Stimulated activated CD4-positive, alpha-beta T cell treated with anti-CD3 and anti-CD28 coated beads, TNF-alpha, amount 100 ng/mL, for 48 hours (primary cell): ENCODE data around the gene MED12L.

Experiments
- DNase-seq, 3 donors: peaks; one replicate each; pipeline ENCODE4 v3.0.0-alpha.2; 2020; ENCODE audit warnings: low read depth in 3 of 3

Gene MED12L

DNA sequence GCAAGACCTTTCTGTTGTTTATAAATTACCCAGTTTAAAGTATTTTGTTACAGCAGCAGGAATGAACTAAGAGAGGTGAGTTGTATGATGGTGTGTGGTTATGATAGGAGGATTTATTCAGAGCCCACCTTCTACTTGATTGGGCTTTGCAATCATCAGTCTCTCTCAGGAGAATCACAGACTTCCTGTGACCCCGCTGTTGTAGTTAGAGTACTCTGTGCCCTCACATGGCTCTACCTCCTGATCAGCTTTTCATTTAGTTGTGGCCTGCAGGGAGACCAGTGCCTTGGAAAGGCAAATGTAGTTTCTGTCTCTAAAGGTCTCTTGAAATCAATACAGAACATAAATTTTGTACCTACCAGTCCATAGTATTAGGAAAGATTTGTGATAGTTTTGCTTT lies 200.5 kb downstream of the MED12L start:
- DNase-seq: no peak

DNA sequence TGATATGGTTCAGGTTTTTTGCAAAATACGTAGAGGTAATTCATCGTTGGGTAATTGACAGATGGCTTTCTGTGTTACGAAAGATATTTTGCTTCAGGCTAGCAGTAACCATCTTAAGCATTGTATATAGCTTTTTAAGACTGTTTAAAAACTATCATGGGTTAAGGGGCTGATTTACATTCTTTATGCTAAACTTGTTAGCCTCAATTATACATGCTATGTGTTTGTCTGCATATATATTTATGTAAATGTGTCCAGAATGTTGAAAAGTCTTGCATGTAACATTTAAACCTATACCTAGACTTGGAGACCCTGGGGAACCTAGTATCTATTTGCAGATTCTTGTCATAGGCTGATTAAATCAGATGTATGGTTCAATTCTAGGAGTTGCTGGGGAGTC lies 204.0 kb downstream of the MED12L start:
- DNase-seq: no peak

GRCh38 chr3:151290673-151291072 lies 205.2 kb downstream of the MED12L start:
- DNase-seq: no peak

GRCh38 chr3:151293127-151293526 lies 207.7 kb downstream of the MED12L start:
- no peak for DNase-seq

GRCh38 chr3:151296226-151296625 lies 210.8 kb downstream of the MED12L start:
- no peak for DNase-seq

- DNase-seq: no peak
These were observed 212.0 kb downstream of the MED12L start for GRCh38 chr3:151297429-151297828.

DNA sequence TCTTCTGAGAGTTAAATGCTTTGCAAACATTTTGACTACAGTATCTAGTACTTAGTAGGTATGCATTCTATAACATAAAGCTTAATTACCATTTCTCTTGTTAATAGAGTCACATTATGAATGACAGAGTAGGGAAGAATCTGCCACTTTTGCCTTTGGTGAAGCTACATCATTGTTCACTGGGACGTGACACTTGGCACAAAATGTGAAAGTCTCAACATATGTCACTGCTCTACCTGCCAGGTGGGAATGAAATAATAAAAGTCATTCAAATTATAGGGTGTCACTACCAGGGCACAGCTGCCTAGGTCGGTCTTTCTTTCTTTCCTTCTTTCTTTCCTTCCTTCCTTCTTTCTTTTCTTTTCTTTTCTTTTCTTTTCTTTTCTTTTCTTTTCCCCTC lies 213.5 kb downstream of the MED12L start:
- DNase-seq: no peak

DNA sequence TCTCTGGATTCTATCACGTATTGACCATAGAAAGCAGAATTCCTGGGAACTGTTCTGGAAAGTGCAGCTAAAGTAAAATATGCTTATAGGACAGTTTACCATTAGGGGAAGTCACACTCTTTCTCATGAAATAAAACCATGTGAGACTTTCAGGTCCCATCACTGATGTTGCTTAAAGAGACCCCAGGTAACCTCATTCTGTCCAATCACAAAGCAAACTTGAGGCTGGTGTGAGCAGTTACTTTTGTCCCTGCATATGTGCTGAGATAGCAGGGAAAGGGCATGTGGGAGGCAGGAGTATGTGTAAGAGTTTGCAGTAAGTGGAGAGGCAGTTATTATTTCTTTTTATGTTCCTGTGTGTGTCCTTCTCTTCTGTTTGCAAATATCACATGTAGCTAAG lies 215.1 kb downstream of the MED12L start:
- DNase-seq: no peak

DNA sequence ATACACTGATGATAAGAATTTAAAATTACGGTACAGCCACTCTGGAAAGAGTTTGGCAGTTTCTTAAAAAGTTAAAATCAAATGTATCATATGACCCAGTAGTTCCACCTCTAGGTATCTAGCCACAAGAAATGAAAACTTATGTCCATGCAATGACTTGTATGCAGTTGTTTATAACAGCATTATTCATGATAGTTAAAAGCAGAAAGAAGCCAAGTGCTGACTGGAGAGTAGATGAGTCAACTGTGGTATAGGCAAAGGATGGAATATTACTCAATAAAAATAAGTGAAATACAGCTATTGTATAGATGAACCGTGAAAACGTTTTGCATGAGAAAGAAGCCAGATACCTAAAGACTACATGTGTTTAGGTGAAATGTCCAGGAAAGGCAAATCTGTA lies 216.3 kb downstream of the MED12L start:
- no peak for DNase-seq

DNA sequence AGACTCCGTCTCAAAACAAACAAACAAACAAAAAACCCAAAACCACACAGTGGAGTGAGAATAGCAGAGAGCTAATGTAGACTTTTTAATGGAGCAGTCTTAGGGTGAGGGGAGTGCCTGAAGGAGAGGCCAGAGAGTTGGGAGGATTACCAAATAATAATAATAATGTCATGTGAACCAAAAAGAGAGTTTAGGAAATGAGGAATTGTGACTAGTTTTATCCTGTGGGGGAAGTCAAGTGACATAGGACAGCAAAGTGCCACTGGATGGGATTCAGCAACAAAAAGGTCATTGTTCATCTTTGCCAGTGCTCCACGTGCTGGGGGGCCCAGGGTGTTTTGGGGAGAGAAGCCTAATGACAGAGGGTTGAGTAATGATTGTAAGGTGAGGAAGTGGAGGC lies 218.3 kb downstream of the MED12L start:
- peak in 1 of 3 donors; percentile 10 for DNase-seq

DNA sequence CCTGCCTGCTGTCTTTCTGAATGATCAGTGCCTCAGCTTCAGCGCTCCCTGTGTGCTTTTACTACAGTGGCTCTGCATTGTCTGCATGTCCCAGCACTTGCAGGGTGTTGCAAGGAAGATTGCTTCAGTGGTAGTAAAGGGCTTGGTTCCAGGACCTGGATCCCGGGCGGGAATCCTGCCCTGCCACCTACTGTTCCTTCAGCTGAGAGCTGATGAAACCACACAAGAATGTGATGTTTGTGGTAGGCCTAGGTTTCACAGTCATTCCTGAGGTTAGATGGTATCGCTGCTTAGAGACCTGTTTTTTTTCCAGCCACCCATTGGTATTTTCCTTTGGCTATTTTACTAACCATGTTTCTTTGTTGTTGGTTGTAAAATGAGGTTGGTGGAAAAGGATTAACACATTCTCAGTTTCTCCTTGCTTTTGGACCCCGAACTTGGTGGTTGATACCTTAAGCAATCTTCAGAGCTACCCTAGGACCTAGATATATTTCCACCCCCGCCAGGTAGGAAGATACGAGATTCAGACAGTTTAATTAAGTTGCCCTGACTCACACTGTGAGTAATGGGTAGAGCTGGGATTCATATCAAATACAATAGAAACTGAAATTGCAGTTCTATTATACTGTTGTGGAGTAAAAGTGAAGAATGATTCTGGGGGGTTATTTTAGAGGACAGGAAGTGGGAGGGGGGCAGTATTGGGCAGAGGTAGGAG lies 219.8 kb downstream of the MED12L start:
- DNase-seq: peak in 1 of 3 donors; percentile 8

- DNase-seq: no peak
These were observed 220.3 kb downstream of the MED12L start for GRCh38 chr3:151305775-151306151.

GRCh38 chr3:151306168-151306810 lies 220.8 kb downstream of the MED12L start:
- no peak for DNase-seq

DNA sequence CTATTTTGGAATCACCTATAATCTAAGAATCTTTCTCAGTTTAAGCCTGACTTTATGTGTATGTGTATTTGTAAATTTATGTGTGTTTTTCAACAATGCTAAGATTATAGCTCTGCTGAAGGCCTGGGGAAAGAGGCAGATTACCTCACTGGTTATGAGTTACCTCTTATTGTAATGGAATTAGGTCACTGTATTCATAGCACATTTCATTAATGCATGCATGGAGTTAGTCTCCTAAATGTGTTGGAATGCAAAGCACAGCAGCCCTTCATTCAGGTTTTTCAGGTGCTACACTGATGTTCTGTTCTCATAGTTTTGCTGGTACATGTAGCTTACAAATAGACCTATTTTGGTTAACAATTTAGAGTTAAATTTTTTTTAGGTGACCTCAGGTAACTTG lies 221.7 kb downstream of the MED12L start:
- no peak for DNase-seq

- no peak for DNase-seq
These were observed 222.4 kb downstream of the MED12L start for GRCh38 chr3:151307583-151308488.

DNA sequence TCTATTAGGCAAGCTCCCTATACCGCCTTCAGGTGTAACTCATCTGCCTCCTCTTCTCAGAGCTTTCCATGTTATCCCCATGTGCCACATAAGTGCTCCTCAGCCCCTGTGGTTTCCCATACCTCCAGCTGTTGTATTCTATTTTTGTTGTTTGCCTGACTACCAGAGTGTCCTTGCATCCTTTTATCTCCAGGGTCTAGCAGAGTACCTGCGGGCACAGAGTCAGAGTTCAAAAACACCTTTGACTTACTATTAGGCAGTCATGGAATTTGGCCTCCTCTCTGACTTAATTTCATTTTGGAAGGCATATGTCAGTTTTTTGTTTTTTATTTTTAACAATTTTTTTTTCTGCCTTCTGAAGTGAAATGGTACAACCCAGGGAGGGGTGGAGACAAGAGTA lies 224.1 kb downstream of the MED12L start:
- DNase-seq: no peak

GRCh38 chr3:151312972-151313371 lies 227.5 kb downstream of the MED12L start:
- DNase-seq: no peak

- DNase-seq: no peak
These were observed 228.7 kb downstream of the MED12L start for GRCh38 chr3:151314137-151314536.

GRCh38 chr3:151314593-151314992 lies 229.1 kb downstream of the MED12L start:
- DNase-seq: no peak

GRCh38 chr3:151315136-151315535 lies 229.7 kb downstream of the MED12L start:
- DNase-seq: no peak

- DNase-seq: no peak
These were observed 230.4 kb downstream of the MED12L start for GRCh38 chr3:151315846-151316245.

DNA sequence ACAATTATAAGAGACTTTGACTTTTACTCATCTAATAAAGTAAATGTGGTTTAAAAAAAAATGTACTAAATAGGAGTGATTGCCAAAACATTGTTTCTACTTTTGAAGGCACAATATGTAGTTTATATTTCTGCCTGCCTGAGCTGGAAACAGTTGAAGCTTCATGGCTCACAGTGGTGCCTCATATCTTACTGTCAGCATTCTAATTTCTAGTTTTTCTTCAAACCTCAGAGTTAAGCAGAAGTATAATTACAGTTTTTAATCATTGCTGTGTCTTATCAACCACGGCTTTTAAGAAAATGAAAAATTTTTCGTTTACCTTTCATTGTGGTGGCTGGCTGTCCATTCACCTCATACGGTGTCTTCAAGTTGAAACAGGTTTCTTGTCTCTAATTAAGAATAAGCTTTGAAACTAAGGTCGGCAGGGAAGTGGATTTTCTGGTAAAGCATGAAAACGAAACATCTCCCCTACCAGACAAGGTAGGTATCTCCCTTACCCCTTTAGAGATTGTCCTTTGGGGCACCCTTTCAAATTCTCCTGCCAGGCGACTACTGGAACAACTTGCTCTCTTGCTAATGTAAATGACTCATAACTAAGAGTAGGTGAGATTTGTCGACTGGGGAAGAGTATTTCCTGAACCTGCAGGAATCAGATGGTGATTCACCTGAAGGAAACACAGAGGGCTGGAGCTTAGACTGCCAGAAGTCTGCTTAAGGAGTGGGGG lies 231.0 kb downstream of the MED12L start, which contains the start of gene GPR87:
Gene GPR87, minus strand, starts transcription at position 554 of the 725 bp plus-strand sequence. CDS start 16,720 bp downstream, outside the sequence.
- peak in 1 of 3 donors; percentile 26 for DNase-seq
